ENCODE results near the gene DALRD3.

Gene DALRD3

GRCh38 chr3:49053543-49053942 lies 35.2 kb upstream of the DALRD3 start:
- Histone ChIP-seq H3K4me2 (no peak overlapping the region), H3K4me3 (IDR thresholded peaks at IDR 0.05; ENCODE audit: insufficient read depth, low read depth, low read length) (no peak overlapping the region), H4K20me1 (ENCODE audit: insufficient read depth) (no peaks in the 10 kb centered on the region), H3K27me3 (ENCODE audit: insufficient read depth, low read depth) (no peaks in the 10 kb centered on the region), H2AFZ (ENCODE audit: low read depth) (no peak overlapping the region), H3K9ac (no peak overlapping the region), H3K79me2 (ENCODE audit: insufficient read depth, low read depth) (no peaks in the 10 kb centered on the region), H3K4me1 (ENCODE audit: low read depth, poor library complexity, severe bottlenecking) (no peaks in the 10 kb centered on the region), H3K27ac (no peak overlapping the region), H3K36me3 (ENCODE audit: insufficient read depth) (no peaks in the 10 kb centered on the region)
- TF ChIP-seq CTCF (conservative IDR thresholded peaks at IDR 0.05; ENCODE audit: low read depth, low read length) = no peak

GRCh38 chr3:49035281-49035680 lies 16.9 kb upstream of the DALRD3 start:
- Histone ChIP-seq H3K9ac (no peak overlapping the region), H2AFZ (ENCODE audit: low read depth) (no peak overlapping the region), H3K4me2 (no peak overlapping the region), H4K20me1 (ENCODE audit: insufficient read depth) (no peaks in the 10 kb centered on the region), H3K79me2 (ENCODE audit: insufficient read depth, low read depth) (no peaks in the 10 kb centered on the region), H3K27me3 (ENCODE audit: insufficient read depth, low read depth) (no peaks in the 10 kb centered on the region), H3K27ac (no peak overlapping the region), H3K36me3 (ENCODE audit: insufficient read depth) (no peaks in the 10 kb centered on the region), H3K4me3 (IDR thresholded peaks at IDR 0.05; ENCODE audit: insufficient read depth, low read depth, low read length) (no peak overlapping the region), H3K4me1 (ENCODE audit: low read depth, poor library complexity, severe bottlenecking) (no peaks in the 10 kb centered on the region)
- TF ChIP-seq CTCF (conservative IDR thresholded peaks at IDR 0.05; ENCODE audit: low read depth, low read length) = no peak

DNA sequence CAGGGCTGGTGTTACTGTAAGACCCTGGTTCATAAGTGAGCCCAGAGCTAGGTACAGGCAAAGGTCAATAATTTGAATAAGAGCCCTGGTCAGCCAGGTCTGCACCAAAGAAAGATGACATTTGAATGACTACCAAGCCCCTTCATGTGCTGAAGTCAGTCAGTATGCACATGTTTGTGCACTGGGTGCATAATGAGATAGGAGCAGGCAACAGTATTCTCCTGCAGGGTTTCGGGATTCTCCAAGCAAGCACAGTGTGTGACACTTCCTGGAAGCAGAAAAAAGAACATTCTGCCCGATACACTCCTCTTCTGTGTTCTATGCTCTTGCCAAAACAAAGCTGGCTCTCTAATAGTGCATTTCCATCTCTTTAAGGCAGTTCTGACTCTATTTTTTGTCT lies 16.3 kb upstream of the DALRD3 start:
- Histone ChIP-seq H3K4me1 (ENCODE audit: low read depth, poor library complexity, severe bottlenecking) (peaks cover 5% of the 10 kb centered on the region), H3K4me2 (no peak overlapping the region), H3K36me3 (ENCODE audit: insufficient read depth) (no peaks in the 10 kb centered on the region), H3K79me2 (ENCODE audit: insufficient read depth, low read depth) (no peaks in the 10 kb centered on the region), H3K27ac (no peak overlapping the region), H2AFZ (ENCODE audit: low read depth) (no peak overlapping the region), H3K27me3 (ENCODE audit: insufficient read depth, low read depth) (no peaks in the 10 kb centered on the region), H4K20me1 (ENCODE audit: insufficient read depth) (no peaks in the 10 kb centered on the region), H3K9ac (no peak overlapping the region), H3K4me3 (IDR thresholded peaks at IDR 0.05; ENCODE audit: insufficient read depth, low read depth, low read length) (no peak overlapping the region)
- no peak for TF ChIP-seq CTCF (conservative IDR thresholded peaks at IDR 0.05; ENCODE audit: low read depth, low read length)

- no peaks in the 10 kb centered on the region for H3K36me3 ChIP-seq (ENCODE audit: insufficient read depth)
These were observed 14.4 kb upstream of the DALRD3 start for GRCh38 chr3:49032646-49033304.

More at GRCh38 chr3:49032646-49033304, 14.4 kb upstream of the DALRD3 start:
- Histone ChIP-seq H3K4me2 (no peak overlapping the region), H3K4me1 (ENCODE audit: low read depth, poor library complexity, severe bottlenecking) (peaks cover 16% of the 10 kb centered on the region), H3K9ac (no peak overlapping the region), H3K27me3 (ENCODE audit: insufficient read depth, low read depth) (no peaks in the 10 kb centered on the region), H3K4me3 (IDR thresholded peaks at IDR 0.05; ENCODE audit: insufficient read depth, low read depth, low read length) (no peak overlapping the region), H3K27ac (no peak overlapping the region), H4K20me1 (ENCODE audit: insufficient read depth) (no peaks in the 10 kb centered on the region), H3K79me2 (ENCODE audit: insufficient read depth, low read depth) (peaks cover 13% of the 10 kb centered on the region; the same call in 1 of the 2 replicates), H2AFZ (ENCODE audit: low read depth) (no peak overlapping the region)
- no peak for TF ChIP-seq CTCF (conservative IDR thresholded peaks at IDR 0.05; ENCODE audit: low read depth, low read length)

Measured in KMS-11 (cell line).